Measurements from ENCODE around the gene CDSN.
"Not testable (repeated sequence)": the region's sequence is repeated elsewhere in the genome, so short reads cannot be mapped to it uniquely, and the experiment has no call there.

GRCh38 chr6:31165064-31165832 is 45.0 kb upstream of the CDSN start:
- not testable (repeated sequence) for TF ChIP-seq CTCF (conservative IDR thresholded peaks at IDR 0.05; ENCODE audit: low read length); EZH2phosphoT487 (IDR thresholded peaks at IDR 0.05; ENCODE audit: borderline replicate concordance)

All from Loucy (cell line).